SK-N-MC (cell line): ENCODE measurements around the gene P2RY8.
"Not testable (repeated sequence)": the region's sequence is repeated elsewhere in the genome, so short reads cannot be mapped to it uniquely, and the experiment has no call there.

Source experiments
- DNase-seq: peaks from one replicate; pipeline ENCODE4 v3.0.0-alpha.2; 2011; ENCODE audit warnings: low read depth, low spot score
- H3K27ac ChIP-seq: fragments of 200-600 bp; sonication (generic); 2 replicates; pipeline ENCODE4 v1.5.1; 2016; ENCODE audit warnings: mixed run types
- H3K36me3 ChIP-seq: fragments of 200-600 bp; sonication (generic); 2 replicates; pipeline ENCODE4 v1.6.1; 2017; ENCODE audit warnings: antibody characterized with exemption, low read length, mixed read lengths; ENCODE audit not compliant: insufficient read depth
- H3K4me3 ChIP-seq: fragments of 200-600 bp; sonication (generic); 2 replicates; pipeline ENCODE4 v1.5.1; 2016
- H3K9ac ChIP-seq: fragments of 200-600 bp; sonication (generic); 2 replicates; pipeline ENCODE4 v1.8.0; 2017; ENCODE audit warnings: mixed run types, mixed read lengths; ENCODE audit not compliant: insufficient read length
- H3K9me3 ChIP-seq: fragments of 200-600 bp; sonication (generic); 2 replicates; pipeline ENCODE4 v1.6.1; 2017; ENCODE audit warnings: low read depth, mild to moderate bottlenecking, antibody characterized with exemption, low read length, moderate library complexity, mixed read lengths
- EZH2 ChIP-seq: fragments of 200-600 bp; sonication (generic); IDR thresholded peaks from one replicate; pipeline ENCODE4 v1.6.1; 2017; ENCODE audit warnings: antibody characterized with exemption
- FOXP2 ChIP-seq: optimal IDR thresholded peaks from 2 replicates; pipeline ENCODE3; 2011; ENCODE audit warnings: mild to moderate bottlenecking, moderate library complexity; ENCODE audit not compliant: insufficient read depth; ENCODE audit errors: extremely low read length, control extremely low read depth
- POLR2AphosphoS5 ChIP-seq: IDR thresholded peaks from 2 replicates; pipeline ENCODE4 v1.6.1; 2012; ENCODE audit warnings: mild to moderate bottlenecking, low read depth, low read length, borderline replicate concordance

Gene P2RY8

GRCh38 chrX:1564750-1565683, 28.0 kb upstream of the P2RY8 start:
- Histone ChIP-seq H3K4me3 (no peak overlapping the region; the same call in 1 of the 2 replicates), H3K9me3 (no peaks in the 10 kb centered on the region), H3K36me3 (no peaks in the 10 kb centered on the region), H3K27ac (no peak overlapping the region), H3K9ac (no peak overlapping the region)
- DNase-seq: no peak
- TF ChIP-seq EZH2: no peak
- no peak for TF ChIP-seq POLR2AphosphoS5
- no peak for TF ChIP-seq FOXP2

- H3K36me3 ChIP-seq, H3K4me3 ChIP-seq, DNase-seq, H3K9ac ChIP-seq, H3K9me3 ChIP-seq, H3K27ac ChIP-seq: not testable (repeated sequence)
Measured at GRCh38 chrX:1564077-1564476, 27.1 kb upstream of the P2RY8 start.

GRCh38 chrX:1561164-1561563, 24.2 kb upstream of the P2RY8 start:
- no peak overlapping the region for H3K9ac ChIP-seq
- no peak for TF ChIP-seq EZH2
- H3K4me3 ChIP-seq: no peak overlapping the region
- no peak for DNase-seq
- H3K9me3 ChIP-seq: no peaks in the 10 kb centered on the region
- no peaks in the 10 kb centered on the region for H3K36me3 ChIP-seq
- H3K27ac ChIP-seq: no peak overlapping the region

GRCh38 chrX:1558761-1559468, 21.9 kb upstream of the P2RY8 start:
- no peak overlapping the region for H3K4me3 ChIP-seq
- no peak overlapping the region for H3K27ac ChIP-seq
- H3K9ac ChIP-seq: no peak overlapping the region
- TF ChIP-seq FOXP2 (no peak), POLR2AphosphoS5 (no peak), EZH2 (no peak)
- H3K9me3 ChIP-seq: no peaks in the 10 kb centered on the region
- DNase-seq: no peak
- no peaks in the 10 kb centered on the region for H3K36me3 ChIP-seq

GRCh38 chrX:1557442-1557841, 20.5 kb upstream of the P2RY8 start:
- H3K27ac ChIP-seq: not testable (repeated sequence)

GRCh38 chrX:1555370-1555769, 18.4 kb upstream of the P2RY8 start:
- H3K9me3 ChIP-seq: no peaks in the 10 kb centered on the region
- TF ChIP-seq EZH2 (no peak), POLR2AphosphoS5 (no peak), FOXP2 (no peak)
- DNase-seq: no peak
- no peak overlapping the region for H3K4me3 ChIP-seq
- no peak overlapping the region for H3K27ac ChIP-seq
- no peak overlapping the region for H3K9ac ChIP-seq
- no peaks in the 10 kb centered on the region for H3K36me3 ChIP-seq

More at GRCh38 chrX:1557442-1557841, 20.5 kb upstream of the P2RY8 start:
- H3K36me3 ChIP-seq, H3K9ac ChIP-seq, DNase-seq, H3K9me3 ChIP-seq, H3K4me3 ChIP-seq: not testable (repeated sequence)

- no peak overlapping the region for H3K27ac ChIP-seq
- DNase-seq: no peak
- no peak overlapping the region for H3K9ac ChIP-seq
- TF ChIP-seq POLR2AphosphoS5 (no peak), FOXP2 (no peak), EZH2 (no peak)
- H3K9me3 ChIP-seq: no peaks in the 10 kb centered on the region
- no peak overlapping the region for H3K4me3 ChIP-seq
- no peaks in the 10 kb centered on the region for H3K36me3 ChIP-seq
Measured at GRCh38 chrX:1554469-1555210, 17.7 kb upstream of the P2RY8 start.

- TF ChIP-seq FOXP2: no peak
- TF ChIP-seq EZH2: no peak
- TF ChIP-seq POLR2AphosphoS5: no peak
- Histone ChIP-seq H3K36me3 (no peaks in the 10 kb centered on the region), H3K27ac (no peak overlapping the region), H3K9ac (no peak overlapping the region), H3K4me3 (no peak overlapping the region), H3K9me3 (no peaks in the 10 kb centered on the region)
- DNase-seq: no peak
Measured at GRCh38 chrX:1551959-1552546, 15.1 kb upstream of the P2RY8 start.
